GM23338 (cell line): ENCODE data around the gene OSBPL5. TPM values are rescaled to one million over a fixed set of nuclear protein-coding genes. Genes with fewer than 3 reads are reported as not detected.

ENCODE experiments used
- ATAC-seq: fragments of 200-7000 bp; cut with Tn5 transposase; 3 replicates; pipeline ENCODE4 v1.9.1; 2020
- DNase-seq: peaks from one replicate; pipeline ENCODE4 v3.0.0-alpha.2; 2015; ENCODE audit warnings: low spot score
- H2AFZ ChIP-seq: fragments of 200-600 bp; sonication (generic); 2 replicates; pipeline ENCODE4 v1.8.0; 2016; ENCODE audit warnings: antibody characterized with exemption, mild to moderate bottlenecking, moderate library complexity
- H3F3A ChIP-seq: fragments of 200-600 bp; sonication (generic); replicated peaks from 2 replicates; pipeline ENCODE4 v1.8.0; 2017; ENCODE audit warnings: antibody characterized with exemption, mixed run types, low read depth
- H3K27ac ChIP-seq: fragments of 200-600 bp; sonication (generic); 2 replicates; pipeline ENCODE4 v1.6.1; 2016; ENCODE audit warnings: low read depth
- H3K27me3 ChIP-seq: fragments of 200-600 bp; sonication (generic); 2 replicates; pipeline ENCODE4 v1.8.0; 2016; ENCODE audit warnings: mild to moderate bottlenecking, mixed run types, moderate library complexity; ENCODE audit not compliant: insufficient read depth
- H3K36me3 ChIP-seq: fragments of 200-600 bp; sonication (generic); 2 replicates; pipeline ENCODE4 v1.8.0; 2016; ENCODE audit warnings: mild to moderate bottlenecking; ENCODE audit not compliant: insufficient read depth
- H3K4me1 ChIP-seq: fragments of 200-600 bp; sonication (generic); 2 replicates; pipeline ENCODE4 v1.8.0; 2016; ENCODE audit warnings: mild to moderate bottlenecking, moderate library complexity; ENCODE audit not compliant: insufficient read depth
- H3K4me2 ChIP-seq: fragments of 200-600 bp; sonication (generic); 2 replicates; pipeline ENCODE4 v1.7.1; 2017; ENCODE audit warnings: mixed run types
- H3K4me3 ChIP-seq: fragments of 200-600 bp; sonication (generic); 2 replicates; pipeline ENCODE4 v1.6.1; 2016; ENCODE audit warnings: mixed run types
- H3K79me2 ChIP-seq: fragments of 200-600 bp; sonication (generic); replicated peaks from 2 replicates; pipeline ENCODE4 v1.8.0; 2017; ENCODE audit warnings: mild to moderate bottlenecking; ENCODE audit not compliant: insufficient read depth
- H3K9me2 ChIP-seq: fragments of 200-600 bp; sonication (generic); 2 replicates; pipeline ENCODE4 v1.8.0; 2017; ENCODE audit not compliant: insufficient read depth
- H4K20me1 ChIP-seq: fragments of 200-600 bp; sonication (generic); replicated peaks from 2 replicates; pipeline ENCODE4 v1.8.0; 2017; ENCODE audit warnings: mild to moderate bottlenecking; ENCODE audit not compliant: insufficient read depth
- H3K27ac Mint-ChIP-seq: 2 replicates; pipeline ENCODE4 v1.8.0; 2020; ENCODE audit warnings: inconsistent platforms, mild to moderate bottlenecking, moderate library complexity, mixed read lengths
- H3K27me3 Mint-ChIP-seq: 3 replicates; pipeline ENCODE4 v1.8.0; 2022; ENCODE audit warnings: low read depth, mild to moderate bottlenecking, moderate library complexity, mixed read lengths, inconsistent platforms; ENCODE audit not compliant: insufficient read depth, poor library complexity
- H3K36me3 Mint-ChIP-seq: 3 replicates; pipeline ENCODE4 v1.8.0; 2021; ENCODE audit warnings: low read depth, mild to moderate bottlenecking, inconsistent platforms, moderate library complexity, mixed read lengths
- H3K4me1 Mint-ChIP-seq: 3 replicates; pipeline ENCODE4 v1.8.0; 2020; ENCODE audit warnings: mild to moderate bottlenecking, inconsistent platforms, mixed read lengths
- H3K4me3 Mint-ChIP-seq: 3 replicates; pipeline ENCODE4 v1.8.0; 2021; ENCODE audit warnings: moderate library complexity, mild to moderate bottlenecking, inconsistent platforms, mixed read lengths
- H3K9me3 Mint-ChIP-seq: 3 replicates; pipeline ENCODE4 v1.8.0; 2020; ENCODE audit warnings: moderate library complexity, mild to moderate bottlenecking, inconsistent platforms, mixed read lengths
- CREB1 ChIP-seq: fragments of 250-450 bp; sonication (Bioruptor Pico); IDR thresholded peaks from 2 replicates; pipeline ENCODE4 v1.5.0; 2020; ENCODE audit warnings: low read depth, mild to moderate bottlenecking, moderate library complexity
- CTCF ChIP-seq, 2 experiments: fragments of 200-600 bp in 1 of 2; sonication (generic) in 1 of 2; conservative IDR thresholded peaks; 2 replicates each; pipeline versions ENCODE4 v1.5.1 to v1.6.1; 2016 to 2017; ENCODE audit warnings: antibody characterized with exemption in 2 of 2, low read depth in 2 of 2, mild to moderate bottlenecking in 2 of 2, moderate library complexity in 1 of 2
- ETS1 ChIP-seq: IDR thresholded peaks from 2 replicates; pipeline ENCODE4 v1.6.1; 2016; ENCODE audit warnings: antibody characterized with exemption
- EZH2 ChIP-seq: fragments of 200-600 bp; sonication (generic); IDR thresholded peaks from one replicate; pipeline ENCODE4 v1.8.0; 2017; ENCODE audit warnings: antibody characterized with exemption, mild to moderate bottlenecking, low read depth; ENCODE audit not compliant: unreplicated experiment
- EZH2phosphoT487 ChIP-seq: fragments of 200-600 bp; sonication (generic); IDR thresholded peaks from one replicate; pipeline ENCODE4 v1.8.1; 2018; ENCODE audit warnings: antibody characterized with exemption; ENCODE audit not compliant: unreplicated experiment
- JUNB ChIP-seq: IDR thresholded peaks from one replicate; pipeline ENCODE4 v1.6.1; 2016; ENCODE audit warnings: antibody characterized with exemption; ENCODE audit not compliant: unreplicated experiment
- NANOG ChIP-seq: IDR thresholded peaks from 2 replicates; pipeline ENCODE4 v1.6.1; 2016; ENCODE audit warnings: antibody characterized with exemption, borderline replicate concordance
- POLR2AphosphoS5 ChIP-seq: IDR thresholded peaks from 2 replicates; pipeline ENCODE4 v1.6.1; 2016; ENCODE audit warnings: antibody characterized with exemption, low read depth
- REST ChIP-seq: IDR thresholded peaks from one replicate; pipeline ENCODE4 v1.6.1; 2018; ENCODE audit warnings: antibody characterized with exemption; ENCODE audit not compliant: unreplicated experiment
- STAT1 ChIP-seq: IDR thresholded peaks from one replicate; pipeline ENCODE4 v1.6.1; 2016; ENCODE audit warnings: antibody characterized with exemption; ENCODE audit not compliant: unreplicated experiment
- ZNF114 ChIP-seq: fragments of 250-450 bp; sonication (Bioruptor Pico); IDR thresholded peaks from 2 replicates; pipeline ENCODE4 v1.5.0; 2020; ENCODE audit warnings: mild to moderate bottlenecking, moderate library complexity
- ZNF331 ChIP-seq: fragments of 250-450 bp; sonication (Bioruptor Pico); IDR thresholded peaks from 2 replicates; pipeline ENCODE4 v1.5.0; 2020; ENCODE audit warnings: low read depth, mild to moderate bottlenecking, moderate library complexity
- ZNF462 ChIP-seq: fragments of 250-450 bp; sonication (Bioruptor Pico); IDR thresholded peaks from 2 replicates; pipeline ENCODE4 v1.5.0; 2020; ENCODE audit warnings: mild to moderate bottlenecking, moderate library complexity
- polyA plus RNA-seq: library from polyadenylated mRNA; unstranded; fragments of >200 nt; fragmentation: Nextera tagmentation; extraction: Ambion mirVana; gene quantifications from 2 replicates; pipeline ENCODE4 v1.2.1, GENCODE V29; 2016
- total RNA-seq: library from RNA; depleted of rRNA; stranded (reverse); fragments of >200 nt; shearing (Covaris generic); gene quantifications from 2 replicates; pipeline ENCODE4 v1.2.3, GENCODE V29; 2014

Gene OSBPL5
- total and polyA plus RNA-seq, 2 experiments from 2014 or later, result 2.7 to 12.0 TPM

GRCh38 chr11:3041699-3042441, 123.2 kb downstream of the OSBPL5 start:
- Histone ChIP-seq H2AFZ (no peak overlapping the region), H3K4me3 (no peak overlapping the region), H3K4me2 (no peak overlapping the region), H3K4me1 (no peaks in the 10 kb centered on the region), H4K20me1 (peaks cover 30% of the 10 kb centered on the region), H3K27ac (no peak overlapping the region), H3F3A (peaks cover 20% of the 10 kb centered on the region), H3K36me3 (peaks cover 43% of the 10 kb centered on the region), H3K9me2 (no peaks in the 10 kb centered on the region), H3K79me2 (peaks cover 63% of the 10 kb centered on the region), H3K27me3 (no peaks in the 10 kb centered on the region)
- DNase-seq (no peak), ATAC-seq (no peak)
- TF ChIP-seq EZH2phosphoT487 (no peak), NANOG (no peak), JUNB (no peak), ZNF331 (CRISPR knock-in tag) (no peak), ETS1 (no peak), CREB1 (CRISPR knock-in tag) (no peak), CTCF (conservative IDR thresholded peaks at IDR 0.05; ENCODE audit: low read depth in 2 of 2) (no peak), REST (no peak), ZNF114 (CRISPR knock-in tag) (no peak), EZH2 (no peak), POLR2AphosphoS5 (no peak), ZNF462 (CRISPR knock-in tag) (no peak), STAT1 (no peak)
- Mint-ChIP-seq H3K9me3 (no peaks in the 10 kb centered on the region), H3K36me3 (peaks cover 80% of the 10 kb centered on the region), H3K27ac (no peak overlapping the region), H3K4me3 (no peak overlapping the region), H3K4me1 (peaks cover 15% of the 10 kb centered on the region), H3K27me3 (peaks cover 11% of the 10 kb centered on the region)
